Central memory CD8-positive, alpha-beta T cell (primary cell): Measurements from ENCODE around the gene TRIL.

Experiments used
- ATAC-seq: fragments of 150-1000 bp; cut with Tn5 transposase; replicated peaks from 2 replicates; pipeline ENCODE4 v1.10.0; 2022; ENCODE audit warnings: mild to moderate bottlenecking, moderate FRiP score, moderate number of reproducible peaks; ENCODE audit not compliant: poor library complexity, severe bottlenecking; ENCODE audit errors: extremely low read depth
- DNase-seq, 2 donors: peaks; one replicate each; pipeline ENCODE4 v3.0.0; 2021; ENCODE audit warnings: low spot score in 2 of 2
- H3K27ac Mint-ChIP-seq: one replicate; pipeline ENCODE4 v1.8.0; 2022; ENCODE audit warnings: low read depth, mild to moderate bottlenecking, moderate library complexity, mixed read lengths
- H3K27me3 Mint-ChIP-seq: one replicate; pipeline ENCODE4 v1.8.0; 2022; ENCODE audit warnings: mixed read lengths
- H3K36me3 Mint-ChIP-seq: one replicate; pipeline ENCODE4 v1.8.0; 2022; ENCODE audit warnings: mild to moderate bottlenecking, moderate library complexity, mixed read lengths; ENCODE audit not compliant: insufficient read depth
- H3K4me1 Mint-ChIP-seq: one replicate; pipeline ENCODE4 v1.8.0; 2022; ENCODE audit warnings: mixed read lengths
- H3K4me3 Mint-ChIP-seq: one replicate; pipeline ENCODE4 v1.8.0; 2022; ENCODE audit warnings: mild to moderate bottlenecking, moderate library complexity, mixed read lengths
- H3K9me3 Mint-ChIP-seq: one replicate; pipeline ENCODE4 v1.8.0; 2022; ENCODE audit warnings: mixed read lengths

The TRIL gene

DNA sequence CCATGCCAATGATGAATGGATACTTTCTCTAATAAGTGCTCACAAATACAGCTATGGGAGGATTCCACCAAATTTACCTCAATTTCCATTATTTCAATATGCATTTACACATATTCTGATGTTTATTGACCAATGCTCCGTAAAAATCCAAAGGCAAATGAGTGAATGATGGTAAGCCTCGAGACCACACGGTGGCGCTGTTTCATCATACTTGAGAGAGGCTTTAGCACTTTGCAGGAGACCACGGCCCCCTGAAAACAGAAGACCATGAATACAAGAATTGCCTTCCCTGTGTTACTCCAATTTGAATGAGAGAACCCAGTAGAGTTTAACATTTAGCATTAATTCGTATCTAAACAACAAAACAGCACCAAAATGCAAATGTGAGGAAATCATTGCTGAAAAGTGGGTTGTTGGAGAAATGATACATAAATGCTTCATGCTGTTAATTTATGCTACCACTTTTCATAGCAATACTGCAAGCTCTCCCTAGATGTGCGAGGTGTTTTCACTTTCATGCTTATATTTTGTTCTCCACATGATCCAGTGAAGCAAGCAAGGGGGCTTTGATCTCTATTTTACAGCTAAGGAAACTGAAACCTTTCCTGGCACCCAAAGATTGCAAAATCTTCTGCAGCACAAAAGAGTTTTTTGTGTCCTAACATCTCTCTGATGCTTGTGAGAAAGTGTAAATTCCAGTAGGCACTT, 35.4 kb downstream of the TRIL start:
- DNase-seq (peak; percentile 14 to 51), ATAC-seq (no peak)
- Mint-ChIP-seq H3K27ac (no peak overlapping the region), H3K4me1 (peaks cover 24% of the 10 kb centered on the region), H3K27me3 (no peaks in the 10 kb centered on the region), H3K9me3 (no peaks in the 10 kb centered on the region), H3K4me3 (no peak overlapping the region), H3K36me3 (peaks cover 2% of the 10 kb centered on the region)

DNA sequence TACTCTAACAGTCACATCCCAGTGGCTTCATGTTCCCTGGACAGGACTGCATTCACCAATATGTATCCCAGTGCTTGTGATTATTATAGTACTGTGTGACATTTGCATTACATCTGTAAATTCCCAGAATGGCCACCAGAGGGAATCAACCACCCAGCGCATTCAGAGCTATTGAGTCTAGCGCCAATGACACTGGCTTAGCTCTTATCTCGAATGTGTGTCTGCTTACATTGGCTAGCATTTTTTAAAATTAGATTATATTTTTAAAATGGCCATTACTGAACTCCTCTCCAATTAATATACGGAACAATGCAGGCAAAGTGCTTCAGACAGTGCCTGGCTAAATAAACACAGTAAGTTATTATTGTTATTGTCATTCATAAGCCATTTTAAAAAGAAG, 36.3 kb downstream of the TRIL start:
- no peaks in the 10 kb centered on the region for H3K9me3 Mint-ChIP-seq
- DNase-seq: peak in 1 of 2 donors; percentile 18
- H3K27ac Mint-ChIP-seq: no peak overlapping the region
- ATAC-seq: peak; percentile 87
- H3K36me3 Mint-ChIP-seq: peaks cover 2% of the 10 kb centered on the region
- H3K27me3 Mint-ChIP-seq: no peaks in the 10 kb centered on the region
- H3K4me3 Mint-ChIP-seq: no peak overlapping the region
- peaks cover 17% of the 10 kb centered on the region for H3K4me1 Mint-ChIP-seq

DNA sequence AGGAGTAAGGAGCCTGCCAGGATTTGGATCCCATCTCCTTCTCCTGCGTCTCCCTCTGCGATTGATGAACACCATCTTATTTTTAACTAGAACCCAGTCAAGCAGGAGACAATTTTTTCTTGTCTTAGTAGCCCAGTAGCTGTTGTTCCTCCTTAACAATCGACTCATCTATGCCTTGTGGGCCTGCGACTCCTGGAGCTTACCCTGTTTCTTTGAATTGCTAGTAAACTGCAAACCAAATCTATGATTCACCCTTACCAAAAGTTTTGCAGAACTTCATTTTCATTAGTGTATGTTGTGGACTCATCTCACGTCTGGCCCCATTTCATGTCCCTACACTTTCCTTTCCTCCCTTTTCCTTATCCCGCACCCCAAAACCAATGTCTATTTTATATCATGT, 37.7 kb downstream of the TRIL start:
- no peak overlapping the region for H3K4me3 Mint-ChIP-seq
- H3K27me3 Mint-ChIP-seq: no peaks in the 10 kb centered on the region

DNA sequence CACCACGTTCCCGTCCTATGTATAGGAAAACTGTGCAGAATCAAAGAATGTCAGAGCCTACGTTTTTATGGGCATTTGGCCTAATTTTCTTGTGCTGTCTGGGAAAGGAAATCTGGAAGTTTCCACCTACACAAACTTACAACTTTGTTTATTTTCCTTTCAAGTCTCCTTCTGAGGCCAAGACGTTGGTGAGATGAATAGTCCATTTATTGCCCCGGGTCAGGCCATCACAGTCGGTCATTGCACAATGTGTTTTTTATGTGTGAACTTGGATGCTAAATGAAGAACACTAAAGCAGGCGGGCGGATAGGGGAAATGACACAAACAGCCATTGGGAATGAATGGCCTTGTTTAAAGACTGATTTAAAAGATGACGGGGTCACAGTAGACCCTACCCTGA, 38.6 kb downstream of the TRIL start:
- Mint-ChIP-seq H3K27ac (no peak overlapping the region), H3K9me3 (no peaks in the 10 kb centered on the region), H3K4me3 (no peak overlapping the region), H3K4me1 (peaks cover 11% of the 10 kb centered on the region), H3K36me3 (peaks cover 2% of the 10 kb centered on the region), H3K27me3 (no peaks in the 10 kb centered on the region)
- ATAC-seq (no peak), DNase-seq (no peak)

More for the DNA sequence above, 37.7 kb downstream of the TRIL start:
- ATAC-seq (no peak), DNase-seq (no peak)
- Mint-ChIP-seq H3K36me3 (peaks cover 2% of the 10 kb centered on the region), H3K9me3 (no peaks in the 10 kb centered on the region), H3K4me1 (peaks cover 11% of the 10 kb centered on the region), H3K27ac (no peak overlapping the region)

DNA sequence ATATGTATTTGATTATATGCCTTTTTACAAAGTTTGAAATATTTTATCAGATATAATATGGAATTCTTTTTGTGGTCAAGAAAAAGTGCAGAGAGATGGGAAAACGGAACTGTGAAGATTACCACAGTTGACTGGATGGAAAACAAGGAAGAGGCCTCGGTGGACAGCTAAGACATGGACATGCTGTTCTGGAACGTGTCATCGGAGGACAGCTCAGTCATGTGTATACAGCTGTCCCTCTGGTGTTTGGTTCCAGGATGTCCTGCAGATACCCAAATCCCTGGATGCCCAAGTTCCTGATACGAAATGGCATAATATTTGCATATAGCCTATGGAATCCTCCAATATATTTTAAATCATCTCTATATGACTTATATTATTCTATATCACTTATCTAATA, 49.4 kb downstream of the TRIL start:
- no peak overlapping the region for H3K4me3 Mint-ChIP-seq
- no peak for DNase-seq
- H3K27ac Mint-ChIP-seq: no peak overlapping the region
- H3K9me3 Mint-ChIP-seq: no peaks in the 10 kb centered on the region
- no peaks in the 10 kb centered on the region for H3K4me1 Mint-ChIP-seq
- H3K36me3 Mint-ChIP-seq: no peaks in the 10 kb centered on the region
- H3K27me3 Mint-ChIP-seq: peaks cover 48% of the 10 kb centered on the region
- no peak for ATAC-seq

DNA sequence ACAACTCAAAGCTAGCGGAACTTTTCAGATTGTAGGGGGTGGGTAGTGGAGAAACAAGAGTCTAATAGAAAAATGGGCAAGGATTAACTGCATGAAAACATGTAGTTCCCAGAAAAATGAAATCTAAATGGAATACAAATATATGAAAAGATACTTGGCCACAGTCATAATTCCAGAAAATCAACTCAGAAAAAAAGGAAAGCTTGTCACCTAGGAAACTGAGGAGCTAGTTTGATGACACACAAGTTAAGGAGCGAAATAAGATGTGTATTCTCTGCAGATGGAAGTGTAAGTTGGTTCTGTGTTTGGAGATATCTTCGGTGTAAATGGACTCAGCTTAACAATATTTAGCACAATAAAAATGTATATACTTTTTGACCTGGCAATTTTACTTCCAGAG, 52.7 kb downstream of the TRIL start:
- peaks cover 64% of the 10 kb centered on the region for H3K27me3 Mint-ChIP-seq
- H3K36me3 Mint-ChIP-seq: no peaks in the 10 kb centered on the region
- H3K9me3 Mint-ChIP-seq: no peaks in the 10 kb centered on the region
- H3K27ac Mint-ChIP-seq: no peak overlapping the region
- no peak overlapping the region for H3K4me3 Mint-ChIP-seq
- H3K4me1 Mint-ChIP-seq: no peaks in the 10 kb centered on the region
- DNase-seq: no peak
- ATAC-seq: no peak

DNA sequence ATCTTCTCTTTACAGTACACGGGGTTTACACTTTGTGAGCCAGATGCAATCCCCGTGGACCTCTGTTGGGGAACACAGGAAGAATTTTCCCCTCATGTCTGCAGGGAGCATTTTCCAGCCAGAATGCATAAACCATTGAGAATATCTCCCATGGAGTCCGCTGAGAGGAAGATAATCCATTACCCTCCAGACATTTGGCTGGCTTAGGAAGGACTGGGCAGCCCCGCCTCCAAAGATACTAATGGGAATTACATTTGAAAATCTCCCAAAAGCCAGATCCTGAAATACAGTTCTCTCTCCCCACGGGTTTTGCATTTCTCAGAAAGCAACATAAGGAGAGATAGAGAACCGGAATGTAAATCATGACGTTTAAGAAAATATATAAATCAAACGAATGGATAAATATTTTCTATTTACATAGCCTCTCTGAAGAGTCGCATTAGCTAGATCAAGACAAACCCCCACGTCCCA, 53.5 kb downstream of the TRIL start:
- Mint-ChIP-seq H3K27ac (no peak overlapping the region), H3K9me3 (no peaks in the 10 kb centered on the region)
- no peak for ATAC-seq

DNA sequence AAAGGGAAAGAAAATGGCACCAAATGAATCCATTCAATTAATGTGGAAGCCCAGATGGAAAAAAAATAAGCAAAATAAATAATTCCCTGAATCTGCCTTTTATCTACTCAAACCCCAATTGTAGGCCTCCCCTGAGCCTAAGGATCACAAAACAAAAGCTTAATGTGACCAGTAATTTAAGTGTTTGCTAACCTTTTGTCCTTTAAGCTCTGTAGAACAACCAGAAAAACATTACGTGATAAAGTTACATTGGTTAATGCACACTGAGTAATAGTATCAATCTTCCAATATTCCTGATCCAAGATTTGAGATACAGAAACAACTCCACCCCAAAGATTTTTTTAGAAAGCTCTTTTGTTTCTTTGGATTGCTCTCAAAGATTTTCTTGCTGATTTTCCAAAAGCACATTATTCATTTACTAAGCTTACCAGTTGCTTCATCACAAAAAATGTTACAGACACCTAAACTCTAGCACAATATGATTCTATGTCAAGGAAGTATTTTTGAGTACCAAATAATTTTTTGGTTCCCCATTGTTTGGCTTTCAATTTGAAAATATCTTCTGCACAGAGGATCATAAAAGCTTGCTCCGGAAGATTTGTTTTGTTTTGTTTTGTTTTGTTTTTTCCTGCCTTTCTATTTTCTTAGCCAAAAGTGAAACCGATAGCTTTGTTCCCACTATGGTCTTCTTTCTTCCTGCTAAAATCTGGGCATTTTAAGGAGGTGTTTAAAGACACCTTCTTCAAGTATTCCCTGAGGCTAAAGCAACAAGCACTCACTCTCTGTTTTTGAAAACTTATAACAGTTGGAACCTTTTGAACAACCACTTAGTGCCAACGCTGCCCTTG, 54.2 kb downstream of the TRIL start:
- H3K4me3 Mint-ChIP-seq: no peak overlapping the region

More for the DNA sequence above, 53.5 kb downstream of the TRIL start:
- peaks cover 72% of the 10 kb centered on the region for H3K27me3 Mint-ChIP-seq
- no peaks in the 10 kb centered on the region for H3K4me1 Mint-ChIP-seq
- DNase-seq: no peak
- no peak overlapping the region for H3K4me3 Mint-ChIP-seq
- H3K36me3 Mint-ChIP-seq: no peaks in the 10 kb centered on the region

More for the DNA sequence above, 54.2 kb downstream of the TRIL start:
- peaks cover 74% of the 10 kb centered on the region for H3K27me3 Mint-ChIP-seq
- DNase-seq: no peak
- no peaks in the 10 kb centered on the region for H3K4me1 Mint-ChIP-seq
- no peak for ATAC-seq
- no peak overlapping the region for H3K27ac Mint-ChIP-seq
- no peaks in the 10 kb centered on the region for H3K36me3 Mint-ChIP-seq
- no peaks in the 10 kb centered on the region for H3K9me3 Mint-ChIP-seq
